ENCODE results near the gene ADPRS.

DNA sequence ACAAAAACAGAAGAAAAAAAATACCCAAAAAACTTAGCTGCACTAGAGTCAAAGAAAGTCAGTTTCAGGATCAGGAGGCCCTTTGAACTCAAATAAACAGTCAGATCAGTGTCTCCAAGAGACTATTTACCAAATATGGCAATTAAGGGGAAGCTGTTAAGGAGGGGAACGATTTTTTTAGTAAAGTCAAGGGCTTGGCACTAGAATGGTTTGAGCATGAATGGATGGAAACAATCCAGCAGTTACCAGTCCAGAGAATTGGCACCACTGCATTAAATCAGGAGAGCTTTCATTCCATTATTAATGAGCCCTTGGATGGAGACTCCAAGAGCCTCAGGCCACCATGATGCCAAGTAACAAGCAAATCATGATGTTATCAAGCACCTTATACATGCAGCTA, 53.4 kb downstream of the ADPRS start:
- TF ChIP-seq ZFX (CRISPR knock-in tag; IDR thresholded peaks at IDR 0.05) (no peak), PHB2 (IDR thresholded peaks at IDR 0.05; ENCODE audit: low read depth) (no peak), ZBTB1 (CRISPR knock-in tag; IDR thresholded peaks at IDR 0.05; ENCODE audit: borderline replicate concordance, low read depth) (no peak), ZFP36 (IDR thresholded peaks at IDR 0.05; ENCODE audit: low read depth, low read length, partially characterized antibody) (no peak), POLR2A (conservative IDR thresholded peaks at IDR 0.05) (no peak), ZBED1 (IDR thresholded peaks at IDR 0.05) (no peak), RAD21 (CRISPR knock-in tag; conservative IDR thresholded peaks at IDR 0.05 in 1 of 2, IDR thresholded peaks at IDR 0.05 in 1 of 2) (no peak)
- TF ChIP-seq, protein P1, sequence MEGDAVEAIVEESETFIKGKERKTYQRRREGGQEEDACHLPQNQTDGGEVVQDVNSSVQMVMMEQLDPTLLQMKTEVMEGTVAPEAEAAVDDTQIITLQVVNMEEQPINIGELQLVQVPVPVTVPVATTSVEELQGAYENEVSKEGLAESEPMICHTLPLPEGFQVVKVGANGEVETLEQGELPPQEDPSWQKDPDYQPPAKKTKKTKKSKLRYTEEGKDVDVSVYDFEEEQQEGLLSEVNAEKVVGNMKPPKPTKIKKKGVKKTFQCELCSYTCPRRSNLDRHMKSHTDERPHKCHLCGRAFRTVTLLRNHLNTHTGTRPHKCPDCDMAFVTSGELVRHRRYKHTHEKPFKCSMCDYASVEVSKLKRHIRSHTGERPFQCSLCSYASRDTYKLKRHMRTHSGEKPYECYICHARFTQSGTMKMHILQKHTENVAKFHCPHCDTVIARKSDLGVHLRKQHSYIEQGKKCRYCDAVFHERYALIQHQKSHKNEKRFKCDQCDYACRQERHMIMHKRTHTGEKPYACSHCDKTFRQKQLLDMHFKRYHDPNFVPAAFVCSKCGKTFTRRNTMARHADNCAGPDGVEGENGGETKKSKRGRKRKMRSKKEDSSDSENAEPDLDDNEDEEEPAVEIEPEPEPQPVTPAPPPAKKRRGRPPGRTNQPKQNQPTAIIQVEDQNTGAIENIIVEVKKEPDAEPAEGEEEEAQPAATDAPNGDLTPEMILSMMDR (IDR thresholded peaks at IDR 0.05 in 2 of 3, conservative IDR thresholded peaks at IDR 0.05 in 1 of 3; ENCODE audit: insufficient read depth in 2 of 3, low read depth in 1 of 3, low read length in 3 of 3): no peak
- TF ChIP-seq, protein P2, sequence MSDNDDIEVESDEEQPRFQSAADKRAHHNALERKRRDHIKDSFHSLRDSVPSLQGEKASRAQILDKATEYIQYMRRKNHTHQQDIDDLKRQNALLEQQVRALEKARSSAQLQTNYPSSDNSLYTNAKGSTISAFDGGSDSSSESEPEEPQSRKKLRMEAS (CRISPR knock-in tag; IDR thresholded peaks at IDR 0.05): no peak
